Tibial artery (tissue), 4 donors: Measurements from ENCODE around the gene APP.

ENCODE experiments used
- DNase-seq, 2 donors: peaks; one replicate each; pipeline ENCODE4 v3.0.0-alpha.2; 2019
- H3K27ac ChIP-seq, 2 donors: fragments of 200-600 bp; sonication (generic) in 1 of 2; 1 replicate in 1 of 2; 2 replicates in 1 of 2; pipeline ENCODE4 v1.5.1; 2018 to 2019; ENCODE audit warnings: mild to moderate bottlenecking in 1 of 2
- H3K27me3 ChIP-seq, 2 donors: fragments of 200-600 bp; sonication (generic) in 1 of 2; one replicate each; pipeline versions ENCODE4 v1.5.1 to v1.6.0; 2016 to 2019
- H3K36me3 ChIP-seq, 3 donors: fragments of 200-600 bp; sonication (generic) in 2 of 3; one replicate each; pipeline ENCODE4 v1.5.1; 2016 to 2019; ENCODE audit warnings: mild to moderate bottlenecking in 2 of 3
- H3K4me1 ChIP-seq, 4 donors: fragments of 200-600 bp; sonication (generic) in 2 of 4; 1 replicate in 3 of 4; 2 replicates in 1 of 4; pipeline ENCODE4 v1.5.1; 2016 to 2019
- H3K4me3 ChIP-seq, 2 donors: fragments of 200-600 bp; sonication (generic) in 1 of 2; 1 replicate in 1 of 2; 2 replicates in 1 of 2; pipeline ENCODE4 v1.5.1; 2018 to 2019; ENCODE audit warnings: mild to moderate bottlenecking in 2 of 2
- H3K9me3 ChIP-seq, 3 donors: fragments of 200-600 bp; sonication (generic) in 1 of 3; one replicate each; pipeline ENCODE4 v1.5.1; 2016 to 2019
- CTCF ChIP-seq, 2 experiments: fragments of 200-600 bp in 1 of 2; fragments of 450-650 bp in 1 of 2; IDR thresholded peaks; one replicate each; pipeline ENCODE4 v1.5.1; 2017 to 2019; ENCODE audit warnings: antibody characterized with exemption in 2 of 2, mild to moderate bottlenecking in 1 of 2, moderate library complexity in 1 of 2
- intact Hi-C: fragments of 100-400 bp; cut with DNase I; formaldehyde crosslinking; loops from one replicate; pipeline ENCODE4 v1.15.0; 2023; ENCODE audit warnings: low total_unique reads

The APP gene

GRCh38 chr21:25953659-25954058 lies 216.9 kb downstream of the APP start:
- intact Hi-C loops = no loop called here
- H3K27ac ChIP-seq = no peak overlapping the region

DNA sequence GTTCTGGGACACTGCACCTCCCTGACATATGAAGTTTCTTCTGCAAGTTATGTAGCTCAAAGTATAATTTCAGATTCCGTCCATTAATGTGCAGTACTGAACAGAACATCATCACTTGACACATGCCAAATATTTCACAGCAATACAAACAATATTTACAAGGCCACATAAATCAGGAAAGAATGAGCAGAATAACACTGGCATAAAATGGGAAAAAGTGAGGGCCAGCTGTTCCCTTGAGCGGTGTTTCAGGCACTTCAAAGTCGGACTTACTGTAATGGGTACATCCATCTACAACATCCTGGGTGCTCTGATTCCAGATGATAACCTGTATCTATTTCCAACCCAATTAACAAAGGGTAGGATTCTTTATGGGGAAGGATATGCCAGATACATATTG lies 217.4 kb downstream of the APP start:
- no peak overlapping the region for H3K27ac ChIP-seq
- intact Hi-C loops = no loop called here
- no peak for TF ChIP-seq CTCF (IDR thresholded peaks at IDR 0.05)

More at GRCh38 chr21:25953659-25954058, 216.9 kb downstream of the APP start:
- no peaks in the 10 kb centered on the region for H3K9me3 ChIP-seq
- H3K4me3 ChIP-seq = no peak overlapping the region
- H3K4me1 ChIP-seq = peaks cover 0 to 7% (median 0%) of the 10 kb centered on the region in 4 donors
- TF ChIP-seq CTCF (IDR thresholded peaks at IDR 0.05) = no peak
- H3K36me3 ChIP-seq = peaks cover 5 to 27% (median 18%) of the 10 kb centered on the region in 3 donors
- DNase-seq = no peak
- no peaks in the 10 kb centered on the region for H3K27me3 ChIP-seq

GRCh38 chr21:25952306-25952705 lies 218.3 kb downstream of the APP start:
- H3K27ac ChIP-seq = no peak overlapping the region
- no peaks in the 10 kb centered on the region for H3K27me3 ChIP-seq
- intact Hi-C loops = no loop called here

More for the DNA sequence above, 217.4 kb downstream of the APP start:
- H3K4me1 ChIP-seq = peaks cover 0 to 7% (median 0%) of the 10 kb centered on the region in 4 donors
- no peak overlapping the region for H3K4me3 ChIP-seq
- H3K9me3 ChIP-seq = no peaks in the 10 kb centered on the region
- H3K36me3 ChIP-seq = peaks cover 5 to 24% (median 17%) of the 10 kb centered on the region in 3 donors
- no peaks in the 10 kb centered on the region for H3K27me3 ChIP-seq
- DNase-seq = no peak

GRCh38 chr21:25949701-25950100 lies 220.9 kb downstream of the APP start:
- Histone ChIP-seq H3K9me3 (no peaks in the 10 kb centered on the region), H3K4me3 (no peak overlapping the region), H3K27ac (no peak overlapping the region), H3K4me1 (peaks cover 0 to 7% (median 0%) of the 10 kb centered on the region in 4 donors), H3K36me3 (peaks cover 5 to 21% (median 18%) of the 10 kb centered on the region in 3 donors), H3K27me3 (no peaks in the 10 kb centered on the region)
- DNase-seq = no peak
- intact Hi-C loops = no loop called here
- TF ChIP-seq CTCF (IDR thresholded peaks at IDR 0.05) = no peak

More at GRCh38 chr21:25952306-25952705, 218.3 kb downstream of the APP start:
- Histone ChIP-seq H3K36me3 (peaks cover 5 to 24% (median 17%) of the 10 kb centered on the region in 3 donors), H3K9me3 (no peaks in the 10 kb centered on the region), H3K4me1 (peaks cover 0 to 7% (median 0%) of the 10 kb centered on the region in 4 donors), H3K4me3 (no peak overlapping the region)
- TF ChIP-seq CTCF (IDR thresholded peaks at IDR 0.05) = no peak
- no peak for DNase-seq

- H3K36me3 ChIP-seq = peaks cover 0 to 9% (median 0%) of the 10 kb centered on the region in 3 donors
- H3K27ac ChIP-seq = no peak overlapping the region
- H3K9me3 ChIP-seq = no peaks in the 10 kb centered on the region
- no peak for TF ChIP-seq CTCF (IDR thresholded peaks at IDR 0.05)
- intact Hi-C loops = no loop called here
- no peaks in the 10 kb centered on the region for H3K27me3 ChIP-seq
- H3K4me3 ChIP-seq = no peak overlapping the region
- no peak for DNase-seq
- no peaks in the 10 kb centered on the region for H3K4me1 ChIP-seq
These were observed 225.8 kb downstream of the APP start for GRCh38 chr21:25944672-25945213.
